Neutrophil (primary cell): Measurements from ENCODE around the gene TBC1D8.

Experiments
- H3K27ac ChIP-seq: fragments of 200-600 bp; sonication (generic); 2 replicates; pipeline ENCODE4 v1.5.1; 2016; ENCODE audit warnings: mild to moderate bottlenecking, moderate library complexity
- H3K27me3 ChIP-seq: fragments of 200-600 bp; sonication (generic); 2 replicates; pipeline ENCODE4 v1.6.0; 2016; ENCODE audit warnings: mild to moderate bottlenecking
- H3K36me3 ChIP-seq: fragments of 200-600 bp; sonication (generic); 2 replicates; pipeline ENCODE4 v1.5.1; 2017
- H3K4me1 ChIP-seq, 2 experiments: fragments of 200-600 bp in 1 of 2; sonication (generic) in 1 of 2; 1 replicate in 1 of 2; 2 replicates in 1 of 2; pipeline versions ENCODE4 v1.5.1 to v1.6.1; 2013 to 2016; ENCODE audit warnings: low read depth in 1 of 2, low read length in 1 of 2, mild to moderate bottlenecking in 1 of 2, moderate library complexity in 1 of 2; ENCODE audit not compliant: control insufficient read depth in 1 of 2, insufficient read depth in 1 of 2
- H3K4me3 ChIP-seq, 2 experiments: fragments of 200-600 bp in 1 of 2; sonication (generic) in 1 of 2; 1 replicate in 1 of 2; 2 replicates in 1 of 2; pipeline ENCODE4 v1.5.1; 2013 to 2016; ENCODE audit warnings: low read depth in 1 of 2, low read length in 1 of 2, mild to moderate bottlenecking in 1 of 2, moderate library complexity in 1 of 2
- H3K9me3 ChIP-seq: fragments of 200-600 bp; sonication (generic); 2 replicates; pipeline ENCODE4 v1.5.1; 2016
- TF ChIP-seq, protein P1 (sequence below): fragments of 200-600 bp; sonication (generic); IDR thresholded peaks from 2 replicates; pipeline ENCODE4 v1.5.1; 2016; ENCODE audit warnings: antibody characterized with exemption

The TBC1D8 gene

GRCh38 chr2:101116348-101116747 lies 34.8 kb downstream of the TBC1D8 start:
- Histone ChIP-seq H3K36me3 (no peaks in the 10 kb centered on the region), H3K4me3 (no peak overlapping the region), H3K27ac (no peak overlapping the region), H3K4me1 (peaks cover 48 to 75% of the 10 kb centered on the region in 2 experiments), H3K27me3 (no peaks in the 10 kb centered on the region), H3K9me3 (no peaks in the 10 kb centered on the region)
- TF ChIP-seq, protein P1, sequence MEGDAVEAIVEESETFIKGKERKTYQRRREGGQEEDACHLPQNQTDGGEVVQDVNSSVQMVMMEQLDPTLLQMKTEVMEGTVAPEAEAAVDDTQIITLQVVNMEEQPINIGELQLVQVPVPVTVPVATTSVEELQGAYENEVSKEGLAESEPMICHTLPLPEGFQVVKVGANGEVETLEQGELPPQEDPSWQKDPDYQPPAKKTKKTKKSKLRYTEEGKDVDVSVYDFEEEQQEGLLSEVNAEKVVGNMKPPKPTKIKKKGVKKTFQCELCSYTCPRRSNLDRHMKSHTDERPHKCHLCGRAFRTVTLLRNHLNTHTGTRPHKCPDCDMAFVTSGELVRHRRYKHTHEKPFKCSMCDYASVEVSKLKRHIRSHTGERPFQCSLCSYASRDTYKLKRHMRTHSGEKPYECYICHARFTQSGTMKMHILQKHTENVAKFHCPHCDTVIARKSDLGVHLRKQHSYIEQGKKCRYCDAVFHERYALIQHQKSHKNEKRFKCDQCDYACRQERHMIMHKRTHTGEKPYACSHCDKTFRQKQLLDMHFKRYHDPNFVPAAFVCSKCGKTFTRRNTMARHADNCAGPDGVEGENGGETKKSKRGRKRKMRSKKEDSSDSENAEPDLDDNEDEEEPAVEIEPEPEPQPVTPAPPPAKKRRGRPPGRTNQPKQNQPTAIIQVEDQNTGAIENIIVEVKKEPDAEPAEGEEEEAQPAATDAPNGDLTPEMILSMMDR = no peak

DNA sequence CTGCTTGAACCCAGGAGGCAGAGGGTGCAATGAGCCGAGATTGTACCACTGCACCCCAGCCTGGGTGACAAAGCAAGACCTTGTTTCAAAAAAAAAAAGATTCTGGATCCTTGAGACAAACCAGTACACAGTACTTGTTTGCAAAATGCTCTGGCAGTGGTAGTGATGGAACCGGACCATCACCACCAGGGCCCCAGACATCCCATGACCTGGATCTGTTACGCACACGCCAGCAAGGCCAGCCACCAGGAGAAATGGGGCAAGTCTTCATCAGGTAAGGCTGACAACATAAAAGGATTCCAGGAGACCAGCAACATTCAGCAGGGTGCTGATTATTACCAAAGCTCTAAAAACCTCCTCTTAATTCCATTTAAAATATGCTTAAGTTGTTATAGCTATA lies 35.5 kb downstream of the TBC1D8 start:
- H3K4me1 ChIP-seq = peaks cover 48 to 76% of the 10 kb centered on the region in 2 experiments
- no peak overlapping the region for H3K4me3 ChIP-seq
- peak overlapping the region; percentile 78 for H3K27ac ChIP-seq
- H3K27me3 ChIP-seq = no peaks in the 10 kb centered on the region
- H3K9me3 ChIP-seq = no peaks in the 10 kb centered on the region
- TF ChIP-seq, protein P1 = no peak
- no peaks in the 10 kb centered on the region for H3K36me3 ChIP-seq

DNA sequence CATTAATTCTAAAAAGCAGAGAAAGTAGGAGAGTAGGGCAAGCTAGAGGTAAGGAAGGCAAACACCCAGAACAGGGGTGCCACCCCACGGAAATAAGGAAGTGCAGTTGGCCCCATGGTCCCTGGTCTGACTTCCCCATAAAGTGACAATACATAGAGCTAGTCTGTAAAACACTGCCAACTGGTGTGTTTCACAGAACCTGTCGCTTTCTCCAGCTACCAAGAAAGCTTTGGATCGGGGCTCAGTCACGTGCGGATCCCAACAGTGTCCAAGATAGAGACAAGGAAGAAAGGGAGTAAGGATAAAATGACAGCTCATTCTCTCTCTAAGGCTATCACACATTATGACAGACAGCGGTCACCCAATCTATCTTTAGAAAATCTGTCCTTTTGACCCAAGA lies 36.4 kb downstream of the TBC1D8 start:
- Histone ChIP-seq H3K4me1 (peaks cover 48 to 76% of the 10 kb centered on the region in 2 experiments), H3K36me3 (no peaks in the 10 kb centered on the region), H3K27ac (peak overlapping the region; percentile 78), H3K4me3 (peak overlapping the region in 1 of 2 experiments; percentile 6), H3K9me3 (no peaks in the 10 kb centered on the region), H3K27me3 (no peaks in the 10 kb centered on the region)
- TF ChIP-seq, protein P1 = no peak

DNA sequence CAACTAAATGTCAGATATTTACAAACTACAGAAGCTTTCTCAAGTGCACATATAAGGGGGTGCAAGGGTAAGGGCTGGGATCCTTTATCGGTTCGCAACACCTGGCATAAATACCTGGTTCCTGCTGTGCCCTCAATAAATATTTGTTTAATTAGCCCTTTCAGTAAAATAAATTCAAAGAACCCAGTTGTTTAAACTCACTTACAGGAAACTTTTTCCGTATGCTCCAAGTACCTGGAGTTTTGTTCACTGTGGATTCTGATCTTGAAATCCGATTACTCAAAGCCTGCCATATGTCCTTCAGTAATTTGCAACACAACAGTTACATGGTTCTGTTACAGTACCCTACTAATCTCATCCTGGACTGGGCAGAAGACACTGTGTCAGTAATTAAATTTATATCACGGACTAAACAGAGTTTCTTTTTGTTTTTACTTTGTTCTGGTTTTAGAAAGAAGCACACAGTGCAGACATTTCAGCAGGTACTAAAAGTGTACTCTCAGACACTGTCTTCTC lies 36.9 kb downstream of the TBC1D8 start:
- TF ChIP-seq, protein P1 = no peak
- no peaks in the 10 kb centered on the region for H3K36me3 ChIP-seq
- H3K4me3 ChIP-seq = peak overlapping the region in 1 of 2 experiments; percentile 6
- no peaks in the 10 kb centered on the region for H3K9me3 ChIP-seq
- H3K4me1 ChIP-seq = peaks cover 48 to 76% of the 10 kb centered on the region in 2 experiments
- no peaks in the 10 kb centered on the region for H3K27me3 ChIP-seq
- H3K27ac ChIP-seq = peak overlapping the region; percentile 78

GRCh38 chr2:101113441-101114267 lies 37.5 kb downstream of the TBC1D8 start:
- Histone ChIP-seq H3K4me3 (peak overlapping the region in 1 of 2 experiments; percentile 4), H3K27ac (peak overlapping the region; percentile 78), H3K4me1 (peaks cover 48 to 69% of the 10 kb centered on the region in 2 experiments), H3K27me3 (no peaks in the 10 kb centered on the region), H3K36me3 (no peaks in the 10 kb centered on the region), H3K9me3 (no peaks in the 10 kb centered on the region)
- TF ChIP-seq, protein P1 = no peak
